HEK293 (cell line): ENCODE data around the gene RAP1A.

Experiments
- CTCF ChIP-seq: fragments of 450-650 bp; formaldehyde crosslinking; IDR thresholded peaks from 2 replicates; pipeline ENCODE4 v1.5.1; 2016; ENCODE audit warnings: missing biosample characterization, missing genetic modification characterization
- ZFP37 ChIP-seq: fragments of 450-650 bp; formaldehyde crosslinking; IDR thresholded peaks from 2 replicates; pipeline ENCODE4 v1.5.1; 2016; ENCODE audit warnings: missing biosample characterization, missing genetic modification characterization
- ZNF280C ChIP-seq: fragments of 450-650 bp; formaldehyde crosslinking; IDR thresholded peaks from 2 replicates; pipeline ENCODE4 v1.5.1; 2016; ENCODE audit warnings: missing biosample characterization, missing genetic modification characterization
- ZNF302 ChIP-seq: fragments of 450-650 bp; formaldehyde crosslinking; IDR thresholded peaks from 2 replicates; pipeline ENCODE4 v1.5.1; 2016; ENCODE audit warnings: missing biosample characterization, missing genetic modification characterization, low read depth
- ZNF792 ChIP-seq: fragments of 450-650 bp; formaldehyde crosslinking; IDR thresholded peaks from 2 replicates; pipeline ENCODE4 v1.5.1; 2016; ENCODE audit warnings: missing biosample characterization, missing genetic modification characterization

- TF ChIP-seq ZFP37 (tag by site-specific recombination) (no peak), ZNF280C (no peak), ZNF302 (tag by site-specific recombination) (no peak), CTCF (no peak), ZNF792 (no peak)
Measured at GRCh38 chr1:111733992-111734341, 114.4 kb downstream of the RAP1A start.
